Sigmoid colon (tissue), 3 donors: ENCODE results near the gene HACL1.

Experiments used
- POLR2A ChIP-seq, 2 donors: fragments of 450-650 bp; IDR thresholded peaks; one replicate each; pipeline ENCODE4 v1.6.1; 2016; ENCODE audit warnings: antibody characterized with exemption in 2 of 2, mild to moderate bottlenecking in 2 of 2, moderate library complexity in 2 of 2
- TF ChIP-seq, protein P1 (sequence below), 4 experiments: fragments of 450-650 bp in 3 of 4; fragments of 200-600 bp in 1 of 4; IDR thresholded peaks; one replicate each; pipeline ENCODE4 v1.5.1; 2016 to 2019; ENCODE audit warnings: antibody characterized with exemption in 4 of 4, mild to moderate bottlenecking in 3 of 4, moderate library complexity in 2 of 4

DNA sequence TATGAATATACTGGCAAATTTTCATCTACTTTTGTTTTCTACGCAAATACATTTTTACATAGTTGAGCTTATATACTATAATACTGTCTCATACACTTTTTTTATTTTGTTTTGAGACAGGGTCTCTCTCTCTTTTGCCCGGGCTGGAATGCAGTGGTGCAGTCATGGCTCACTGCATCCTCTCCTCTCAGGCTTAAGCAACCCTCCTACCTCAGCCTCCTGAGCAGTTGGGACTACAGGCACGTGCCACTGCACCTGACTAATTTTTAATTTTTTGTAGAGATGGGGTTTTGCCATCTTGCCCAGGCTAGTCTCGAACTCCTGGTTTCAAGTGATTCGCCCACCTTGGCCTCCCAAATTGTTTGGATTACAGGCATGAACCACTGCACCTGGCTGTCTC is 25.9 kb downstream of the HACL1 start:
- TF ChIP-seq POLR2A (IDR thresholded peaks at IDR 0.05), result no peak
- TF ChIP-seq, protein P1, sequence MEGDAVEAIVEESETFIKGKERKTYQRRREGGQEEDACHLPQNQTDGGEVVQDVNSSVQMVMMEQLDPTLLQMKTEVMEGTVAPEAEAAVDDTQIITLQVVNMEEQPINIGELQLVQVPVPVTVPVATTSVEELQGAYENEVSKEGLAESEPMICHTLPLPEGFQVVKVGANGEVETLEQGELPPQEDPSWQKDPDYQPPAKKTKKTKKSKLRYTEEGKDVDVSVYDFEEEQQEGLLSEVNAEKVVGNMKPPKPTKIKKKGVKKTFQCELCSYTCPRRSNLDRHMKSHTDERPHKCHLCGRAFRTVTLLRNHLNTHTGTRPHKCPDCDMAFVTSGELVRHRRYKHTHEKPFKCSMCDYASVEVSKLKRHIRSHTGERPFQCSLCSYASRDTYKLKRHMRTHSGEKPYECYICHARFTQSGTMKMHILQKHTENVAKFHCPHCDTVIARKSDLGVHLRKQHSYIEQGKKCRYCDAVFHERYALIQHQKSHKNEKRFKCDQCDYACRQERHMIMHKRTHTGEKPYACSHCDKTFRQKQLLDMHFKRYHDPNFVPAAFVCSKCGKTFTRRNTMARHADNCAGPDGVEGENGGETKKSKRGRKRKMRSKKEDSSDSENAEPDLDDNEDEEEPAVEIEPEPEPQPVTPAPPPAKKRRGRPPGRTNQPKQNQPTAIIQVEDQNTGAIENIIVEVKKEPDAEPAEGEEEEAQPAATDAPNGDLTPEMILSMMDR (IDR thresholded peaks at IDR 0.05), result no peak
